HepG2 (cell line): ENCODE measurements around the gene SPHK1. TPM values are rescaled to one million over a fixed set of nuclear protein-coding genes. Genes with fewer than 3 reads are reported as not detected.

Experiments used
- ARID4A ChIP-seq: sonication (generic); formaldehyde crosslinking; IDR thresholded peaks from 2 replicates; pipeline ENCODE4 v1.5.0; 2020; ENCODE audit warnings: mild to moderate bottlenecking, missing genetic modification reagents, borderline replicate concordance
- HIVEP1 ChIP-seq: sonication (generic); formaldehyde crosslinking; IDR thresholded peaks from 2 replicates; pipeline ENCODE4 v1.4.0; 2020; ENCODE audit warnings: mild to moderate bottlenecking, missing genetic modification reagents
- HOXA3 ChIP-seq: sonication (generic); formaldehyde crosslinking; IDR thresholded peaks from 2 replicates; pipeline ENCODE4 v1.5.0; 2020; ENCODE audit warnings: missing genetic modification reagents
- IRF2 ChIP-seq: IDR thresholded peaks from 2 replicates; pipeline ENCODE4 v1.6.1; 2018; ENCODE audit warnings: missing genetic modification reagents, missing compliant biosample characterization
- KAT7 ChIP-seq: IDR thresholded peaks from 2 replicates; pipeline ENCODE4 v1.6.1; 2018; ENCODE audit warnings: borderline replicate concordance, missing compliant biosample characterization
- KLF6 ChIP-seq: IDR thresholded peaks from 2 replicates; pipeline ENCODE4 v1.8.0; 2016; ENCODE audit warnings: missing biosample characterization, missing genetic modification reagents
- MTA1 ChIP-seq: sonication (generic); formaldehyde crosslinking; IDR thresholded peaks from 2 replicates; pipeline ENCODE4 v1.4.0; 2020; ENCODE audit warnings: missing genetic modification reagents, mild to moderate bottlenecking, borderline replicate concordance
- PHB2 ChIP-seq: fragments of 450-650 bp; IDR thresholded peaks from 2 replicates; pipeline ENCODE4 v1.6.1; 2018; ENCODE audit not compliant: partially characterized antibody
- SMARCE1 ChIP-seq: fragments of 450-650 bp; IDR thresholded peaks from 2 replicates; pipeline ENCODE4 v1.6.1; 2017; ENCODE audit warnings: borderline replicate concordance
- ZHX1 ChIP-seq: sonication (generic); formaldehyde crosslinking; IDR thresholded peaks from 2 replicates; pipeline ENCODE4 v1.8.1; 2022; ENCODE audit warnings: low read depth, mild to moderate bottlenecking, missing genetic modification reagents
- ZMAT3 ChIP-seq: sonication (generic); formaldehyde crosslinking; conservative IDR thresholded peaks from 2 replicates; pipeline ENCODE4 v1.7.0; 2021; ENCODE audit warnings: missing genetic modification reagents
- ZNF350 ChIP-seq: sonication (generic); formaldehyde crosslinking; IDR thresholded peaks from 2 replicates; pipeline ENCODE4 v1.4.0; 2020; ENCODE audit warnings: mild to moderate bottlenecking, low read depth, missing genetic modification reagents, borderline replicate concordance
- ZNF556 ChIP-seq: sonication (generic); formaldehyde crosslinking; IDR thresholded peaks from 2 replicates; pipeline ENCODE4 v1.4.0; 2020; ENCODE audit warnings: mild to moderate bottlenecking, missing genetic modification reagents, borderline replicate concordance
- ZNF616 ChIP-seq: sonication (generic); formaldehyde crosslinking; IDR thresholded peaks from 2 replicates; pipeline ENCODE4 v1.5.0; 2020; ENCODE audit warnings: low read depth, mild to moderate bottlenecking, missing genetic modification reagents
- ZNF687 ChIP-seq: sonication (generic); formaldehyde crosslinking; IDR thresholded peaks from 2 replicates; pipeline ENCODE4 v1.5.1; 2020; ENCODE audit warnings: mild to moderate bottlenecking, missing genetic modification reagents, moderate library complexity
- polyA plus RNA-seq, 8 experiments: library from polyadenylated mRNA; depleted of rRNA in 3 of 8; stranded (reverse) in 7 of 8; unstranded in 1 of 8; fragments of >200 nt; fragmentation: Illumina TruSeq in 4 of 8; extraction: Trizol in 4 of 8; gene quantifications; 2 replicates each; pipeline versions ENCODE4 v1.2.1 to v1.2.3, GENCODE V29; 2011 to 2016; ENCODE audit warnings: low read depth in 4 of 8, missing spikeins in 1 of 8, mixed read lengths in 1 of 8; ENCODE audit not compliant: insufficient read depth in 1 of 8
- total RNA-seq, 5 experiments: library from RNA; depleted of rRNA; stranded (reverse); fragments of >200 nt; fragmentation: Illumina TruSeq; extraction: Trizol; gene quantifications; 2 replicates each; pipeline ENCODE4 v1.2.3, GENCODE V29; 2016; ENCODE audit warnings: low read depth in 1 of 5
- TF ChIP-seq, protein P1 (sequence below): sonication (generic); formaldehyde crosslinking; IDR thresholded peaks from 2 replicates; pipeline ENCODE4 v1.5.1; 2020; ENCODE audit warnings: missing genetic modification reagents, mild to moderate bottlenecking, borderline replicate concordance

Gene SPHK1
- total and polyA plus RNA-seq, 2 of the 13 experiments (the other 11 are each of a cell fraction or from before 2014, with no cell fraction given), result 129 to 160 TPM

- TF ChIP-seq ZHX1 (CRISPR knock-in tag), result peak; percentile 96
- TF ChIP-seq KAT7, result peak; percentile 97
- TF ChIP-seq IRF2, result peak; percentile 93
- TF ChIP-seq SMARCE1, result no peak
- TF ChIP-seq ZNF616 (CRISPR knock-in tag), result 0 out of 2 replicates have a peak, but pooled peaks have one; percentile 34
- TF ChIP-seq MTA1, result peak; percentile 89
- no peak for TF ChIP-seq PHB2
- peak; percentile 99 for TF ChIP-seq HOXA3 (CRISPR knock-in tag)
- peak; percentile 93 for TF ChIP-seq ZNF556 (CRISPR knock-in tag)
- TF ChIP-seq HIVEP1, result peak; percentile 72
- peak; percentile 98 for TF ChIP-seq ZNF350 (CRISPR knock-in tag)
- peak; percentile 97 for TF ChIP-seq KLF6 (CRISPR knock-in tag)
- peak; percentile 96 for TF ChIP-seq ARID4A (CRISPR knock-in tag)
- peak; percentile 90 for TF ChIP-seq ZNF687 (CRISPR knock-in tag)
- TF ChIP-seq, protein P1, sequence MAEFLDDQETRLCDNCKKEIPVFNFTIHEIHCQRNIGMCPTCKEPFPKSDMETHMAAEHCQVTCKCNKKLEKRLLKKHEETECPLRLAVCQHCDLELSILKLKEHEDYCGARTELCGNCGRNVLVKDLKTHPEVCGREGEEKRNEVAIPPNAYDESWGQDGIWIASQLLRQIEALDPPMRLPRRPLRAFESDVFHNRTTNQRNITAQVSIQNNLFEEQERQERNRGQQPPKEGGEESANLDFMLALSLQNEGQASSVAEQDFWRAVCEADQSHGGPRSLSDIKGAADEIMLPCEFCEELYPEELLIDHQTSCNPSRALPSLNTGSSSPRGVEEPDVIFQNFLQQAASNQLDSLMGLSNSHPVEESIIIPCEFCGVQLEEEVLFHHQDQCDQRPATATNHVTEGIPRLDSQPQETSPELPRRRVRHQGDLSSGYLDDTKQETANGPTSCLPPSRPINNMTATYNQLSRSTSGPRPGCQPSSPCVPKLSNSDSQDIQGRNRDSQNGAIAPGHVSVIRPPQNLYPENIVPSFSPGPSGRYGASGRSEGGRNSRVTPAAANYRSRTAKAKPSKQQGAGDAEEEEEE, result peak; percentile 90; the same call in 1 of the 2 replicates
- peak; percentile 89; the same call in 1 of the 2 replicates for TF ChIP-seq ZMAT3 (CRISPR knock-in tag)
Observed at GRCh38 chr17:76353599-76354316, 30.7 kb upstream of the SPHK1 start, which contains the start of gene PRPSAP1 (continued).
